DMS114 treated with DMSO at 0.1 percent for 48 hours (cell line): Measurements from ENCODE around the gene ZDHHC19.
"Not testable (repeated sequence)": the region's sequence is repeated elsewhere in the genome, so short reads cannot be mapped to it uniquely, and the experiment has no call there.

Experiments used
- DNase-seq: peaks from one replicate; lab custom pipeline; 2025; ENCODE audit not compliant: unreplicated experiment; lab: John Stamatoyannopoulos, UW

Gene ZDHHC19

DNA sequence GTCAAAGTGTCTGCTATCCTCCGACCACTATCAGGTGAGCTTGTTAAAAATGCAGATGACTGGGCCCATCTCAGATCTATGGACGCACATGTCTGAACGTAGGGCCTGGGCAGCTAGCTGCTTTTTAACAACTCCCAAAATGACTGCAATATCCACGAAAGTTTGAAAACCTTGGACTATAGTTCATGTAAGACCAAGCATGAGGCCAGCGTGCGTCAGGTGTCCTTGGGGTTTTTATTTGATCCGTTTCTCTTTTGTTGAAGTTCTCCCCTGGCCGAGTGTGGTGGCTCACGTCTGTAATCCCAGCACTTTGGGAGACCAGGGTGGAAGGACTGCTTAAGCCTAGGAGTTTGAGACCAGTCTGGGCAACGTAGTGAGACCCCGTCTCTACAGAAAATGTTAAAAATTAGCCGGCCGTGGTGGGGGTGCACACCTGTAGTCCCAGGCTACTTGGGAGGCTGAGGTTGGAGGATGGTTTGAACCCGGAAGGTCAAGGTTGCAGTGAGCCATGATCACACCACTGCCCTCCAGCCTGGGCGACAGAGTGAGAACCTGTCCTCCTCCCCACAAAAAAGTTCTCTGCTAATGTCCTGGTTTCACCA is 14.7 kb upstream of the ZDHHC19 start:
- DNase-seq, result no peak

DNA sequence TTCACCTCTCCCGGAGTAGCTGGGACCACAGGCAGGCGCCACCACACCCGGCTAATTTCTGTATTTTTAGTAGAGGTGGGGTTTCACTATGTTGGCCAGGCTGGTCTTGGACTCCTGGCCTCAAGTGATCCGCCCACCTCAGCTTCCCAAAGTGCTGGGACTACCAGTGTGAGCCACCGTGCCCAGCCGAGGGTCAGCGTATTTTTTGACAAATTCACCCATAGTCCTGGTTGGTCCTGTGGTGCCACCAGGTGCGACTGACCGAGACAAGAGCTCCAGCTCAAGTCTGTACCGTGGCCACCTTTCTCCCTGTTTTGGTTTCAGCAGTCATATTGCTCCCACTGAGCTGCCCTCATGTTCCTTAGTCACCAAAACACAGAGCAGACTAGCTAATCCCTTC is 13.9 kb upstream of the ZDHHC19 start:
- no peak for DNase-seq

DNA sequence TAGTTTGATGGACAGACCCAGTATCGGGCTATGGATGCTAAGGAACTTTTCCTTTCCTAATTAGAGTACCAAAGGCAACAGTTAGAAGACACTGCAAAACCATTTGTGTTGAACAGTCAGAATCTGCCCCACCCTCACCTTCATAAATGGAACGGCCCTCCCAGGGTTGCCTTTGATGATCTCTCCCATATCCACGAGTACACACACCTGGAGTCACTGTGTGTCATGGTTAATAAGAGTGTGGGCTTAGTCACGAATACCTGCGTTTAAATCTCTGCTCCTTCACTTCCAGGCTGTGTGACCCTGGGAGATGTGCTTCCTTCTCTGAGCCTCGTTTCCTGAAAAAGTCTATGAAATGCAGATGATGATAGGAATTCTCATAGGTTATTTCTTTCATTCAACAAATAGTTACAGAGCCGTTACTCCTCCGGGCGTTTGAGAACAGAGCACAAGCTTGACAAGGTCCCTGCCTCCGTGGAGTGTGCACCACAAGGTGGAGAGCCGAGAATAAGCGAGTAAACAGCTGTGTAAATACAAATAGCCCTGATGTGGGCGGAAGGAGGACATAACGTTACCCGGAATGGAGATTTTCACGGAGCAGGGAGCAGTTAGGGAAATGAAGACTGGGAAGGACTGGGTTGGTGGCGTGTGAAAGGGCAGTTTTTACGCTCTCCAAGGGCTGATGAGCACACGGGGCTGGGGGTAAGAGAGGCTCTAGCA is 11.8 kb upstream of the ZDHHC19 start:
- no peak for DNase-seq

DNA sequence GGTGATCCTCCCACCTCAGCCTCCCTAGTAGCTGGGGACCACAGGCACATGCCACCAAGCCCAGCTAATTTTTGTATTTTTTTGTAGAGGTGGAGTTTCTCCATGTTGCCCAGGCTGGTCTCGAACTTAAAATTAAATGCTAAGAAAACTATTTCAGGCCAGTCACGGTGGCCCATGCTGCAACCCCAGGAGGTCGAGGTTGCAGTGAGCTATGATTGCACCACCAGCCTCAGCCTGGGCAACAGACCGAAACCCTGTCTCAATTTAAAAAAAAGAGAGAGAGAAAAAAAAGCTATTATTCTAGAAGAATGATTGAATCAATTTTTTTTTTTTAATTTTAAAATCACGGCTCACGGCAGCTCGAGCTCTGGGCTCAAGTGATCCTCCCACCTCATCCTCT is 9.8 kb upstream of the ZDHHC19 start:
- DNase-seq, result no peak

DNA sequence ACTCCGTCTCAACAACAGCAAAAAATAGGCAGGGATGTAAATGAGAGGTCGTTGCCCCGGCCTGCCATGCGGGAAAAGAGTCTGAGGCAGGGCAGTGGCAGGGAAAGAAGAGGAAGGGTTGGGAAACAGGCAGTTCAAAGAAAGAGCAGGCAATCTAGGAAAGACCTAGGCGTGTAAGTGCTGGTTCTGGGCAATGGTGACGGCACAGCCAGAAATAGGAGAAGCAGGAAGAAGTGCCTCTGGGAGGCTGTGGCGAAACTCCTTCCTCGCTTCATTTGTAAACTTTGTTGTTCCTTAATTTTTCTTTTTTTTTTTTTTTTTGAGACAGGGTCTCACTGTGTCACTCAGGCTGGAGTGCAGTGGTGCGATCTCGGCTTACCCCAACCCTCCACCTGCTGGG is 9.4 kb upstream of the ZDHHC19 start:
- no peak for DNase-seq

DNA sequence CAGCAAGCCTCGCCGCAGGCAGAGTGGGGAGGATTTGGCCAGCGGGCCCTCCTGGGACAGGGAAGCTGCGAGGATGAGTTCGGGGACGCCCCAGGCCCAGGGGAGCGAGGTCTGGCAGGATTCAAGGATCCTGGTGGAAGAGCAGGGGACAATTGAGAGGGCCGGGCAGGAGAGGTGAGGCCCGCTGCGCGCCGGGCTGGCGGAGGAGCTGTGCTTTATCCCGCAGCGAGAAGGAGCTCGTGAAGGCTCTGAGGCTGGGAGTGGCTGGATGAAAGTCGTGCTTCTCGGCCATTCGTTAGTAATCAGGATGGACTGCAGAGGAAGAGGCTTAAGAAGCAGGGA is 8.7 kb upstream of the ZDHHC19 start:
- no peak for DNase-seq

DNA sequence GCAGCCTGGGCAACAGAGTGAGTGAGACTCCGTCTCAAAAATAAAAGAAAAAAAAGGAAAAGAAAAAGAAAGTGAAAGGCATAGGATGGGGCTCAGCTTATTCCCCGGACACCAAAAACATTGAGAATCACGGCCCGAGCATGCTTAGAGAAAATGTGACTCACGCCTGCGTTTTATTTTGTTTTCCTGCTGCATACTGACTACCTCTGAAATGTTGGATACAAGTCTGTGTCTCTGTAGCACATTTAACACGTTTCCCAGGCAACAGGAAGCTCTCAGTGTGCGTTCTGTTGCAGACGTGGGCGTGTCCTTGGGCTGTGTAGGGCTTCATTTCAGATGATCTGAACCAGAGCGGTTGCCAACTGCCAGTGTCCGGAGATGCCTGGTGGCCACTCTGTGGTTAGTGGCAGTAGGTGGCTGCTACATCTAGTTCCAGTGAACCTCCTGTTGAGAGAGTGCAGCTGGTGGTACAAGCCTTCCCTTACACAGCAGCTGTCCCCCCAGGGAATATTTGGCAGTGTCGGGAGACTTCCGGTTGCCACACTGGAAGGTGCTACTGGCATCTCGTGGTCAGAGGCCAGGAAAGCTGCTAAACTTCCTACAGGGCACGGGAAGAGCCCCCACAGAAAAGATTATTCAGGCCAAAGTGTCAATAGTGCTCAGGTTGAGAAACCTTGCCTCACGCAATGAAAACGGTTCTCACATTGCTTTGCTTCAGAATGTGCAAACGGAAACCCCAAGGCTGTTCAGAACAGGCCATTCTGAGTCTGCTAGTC is 8.2 kb upstream of the ZDHHC19 start:
- no peak for DNase-seq

DNA sequence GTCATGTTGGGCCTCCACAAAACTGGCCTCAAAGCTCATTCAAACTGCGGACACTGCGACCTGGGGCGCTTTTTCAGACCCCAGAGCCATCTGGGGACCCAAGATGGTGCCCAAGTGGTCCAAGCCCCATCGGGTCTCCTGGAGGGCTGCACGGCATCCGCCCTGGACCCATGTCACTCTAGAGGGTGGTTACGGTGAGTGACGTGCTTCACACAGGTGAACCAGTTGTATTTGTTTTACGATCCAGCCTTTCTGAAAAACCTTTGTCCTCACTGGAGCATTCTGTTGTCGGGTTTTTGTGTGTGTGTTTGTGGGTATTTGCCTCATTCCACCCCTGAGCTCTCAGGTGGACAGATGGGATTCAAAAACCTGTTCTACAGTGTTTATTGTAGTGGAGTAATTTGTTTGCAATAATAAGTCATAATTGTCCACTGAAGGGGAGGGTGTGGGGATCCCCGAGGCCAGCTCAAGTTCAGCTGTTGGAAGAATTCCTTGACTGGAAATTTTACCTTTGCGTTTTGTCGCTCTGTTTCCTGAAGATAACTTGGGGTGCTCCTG is 7.0 kb upstream of the ZDHHC19 start:
- DNase-seq, result no peak

DNA sequence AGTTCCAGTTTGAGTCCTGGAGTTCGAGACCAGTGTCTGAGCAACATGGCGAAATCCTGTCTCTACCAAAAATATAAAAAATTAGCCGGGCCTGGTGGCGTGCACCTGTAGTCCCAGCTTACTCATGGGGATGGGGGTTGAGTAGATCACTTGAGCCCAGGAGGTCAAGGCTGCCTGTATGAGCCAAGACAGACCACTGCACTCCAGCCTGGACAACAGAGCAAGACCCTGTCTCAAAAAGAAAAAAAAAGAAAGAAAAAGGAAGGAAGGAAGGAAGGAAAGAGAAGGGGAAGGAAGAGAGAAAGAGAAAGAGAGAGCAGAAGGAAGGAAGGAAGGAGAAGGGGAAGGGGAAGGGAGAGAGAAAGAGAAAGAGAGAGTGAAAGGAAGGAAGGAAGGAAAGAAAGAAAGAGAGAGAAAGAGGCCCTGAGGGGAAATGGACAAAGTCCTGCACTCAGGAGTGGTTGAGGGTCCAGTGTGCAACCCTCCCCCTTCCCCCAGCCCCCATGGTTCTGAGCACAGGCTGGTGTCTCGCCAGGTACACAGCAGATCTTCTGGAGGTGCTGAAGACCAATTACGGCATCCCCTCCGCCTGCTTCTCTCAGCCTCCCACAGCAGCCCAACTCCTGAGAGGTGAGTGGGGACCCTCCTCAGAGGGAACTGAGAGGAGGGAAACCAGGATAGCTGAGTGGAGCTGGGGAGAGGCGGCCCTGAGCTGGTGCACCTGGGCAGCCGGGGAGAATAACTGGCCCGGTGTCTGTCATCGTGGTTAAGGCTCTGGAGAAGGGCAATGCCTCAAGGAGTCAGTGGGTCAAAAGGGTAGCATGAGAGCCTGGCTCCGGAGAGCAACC is 6.3 kb upstream of the ZDHHC19 start:
- no peak for DNase-seq

DNA sequence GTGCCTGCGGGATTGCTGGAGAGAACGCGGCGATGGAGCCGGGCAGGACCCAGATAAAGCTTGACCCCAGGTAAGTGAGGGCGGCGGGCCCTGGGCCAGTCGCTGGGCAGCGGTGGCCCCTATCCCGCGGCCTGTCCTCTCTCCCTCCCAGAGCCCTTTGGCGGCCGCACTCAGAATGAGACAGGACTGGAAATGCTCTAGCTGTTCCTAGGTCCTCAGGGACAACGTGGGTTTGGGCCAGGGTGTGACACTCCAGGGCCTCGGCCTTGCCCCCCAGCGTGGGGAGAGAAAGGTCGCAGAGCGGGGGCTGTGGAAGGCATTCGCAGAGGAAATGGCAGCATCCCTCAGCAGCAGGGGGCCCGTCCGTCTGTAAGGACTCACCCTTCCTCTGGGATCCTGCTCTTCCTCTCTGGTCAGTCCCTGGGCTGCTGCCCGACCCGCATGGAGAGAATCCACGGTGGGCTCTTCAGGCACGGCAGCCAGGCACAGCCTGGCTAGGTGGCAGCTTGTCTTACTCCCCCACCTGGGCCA is 5.5 kb upstream of the ZDHHC19 start:
- DNase-seq, result no peak

DNA sequence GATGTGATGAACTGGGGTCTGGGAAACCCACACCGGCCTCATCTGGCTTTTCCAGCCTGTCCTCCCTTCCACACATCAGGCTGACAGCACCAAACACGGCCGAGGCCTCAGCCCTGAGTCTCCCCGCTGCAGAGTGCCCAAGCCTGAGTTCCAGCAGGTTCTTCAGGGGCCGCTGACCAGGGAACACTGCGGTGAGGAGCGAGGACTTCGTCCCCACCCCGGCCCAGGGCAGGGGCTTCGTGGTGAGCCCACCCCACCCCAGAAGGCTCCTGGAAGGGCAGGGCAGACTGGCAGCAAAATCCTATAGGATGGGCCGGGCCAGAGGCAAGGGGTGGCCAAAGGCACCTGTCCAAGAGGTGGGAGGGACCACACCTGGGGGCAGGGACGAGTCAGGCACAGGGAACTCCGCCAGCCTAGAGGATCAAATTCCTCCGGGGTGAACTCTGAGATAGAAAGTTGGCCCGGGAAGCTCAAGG is 4.9 kb upstream of the ZDHHC19 start, which contains the start of gene SLC51A:
Gene SLC51A (plus strand): TSS at position 446 of the 476 bp plus-strand sequence. CDS start 179 bp downstream, outside the sequence.
- DNase-seq, result no peak

DNA sequence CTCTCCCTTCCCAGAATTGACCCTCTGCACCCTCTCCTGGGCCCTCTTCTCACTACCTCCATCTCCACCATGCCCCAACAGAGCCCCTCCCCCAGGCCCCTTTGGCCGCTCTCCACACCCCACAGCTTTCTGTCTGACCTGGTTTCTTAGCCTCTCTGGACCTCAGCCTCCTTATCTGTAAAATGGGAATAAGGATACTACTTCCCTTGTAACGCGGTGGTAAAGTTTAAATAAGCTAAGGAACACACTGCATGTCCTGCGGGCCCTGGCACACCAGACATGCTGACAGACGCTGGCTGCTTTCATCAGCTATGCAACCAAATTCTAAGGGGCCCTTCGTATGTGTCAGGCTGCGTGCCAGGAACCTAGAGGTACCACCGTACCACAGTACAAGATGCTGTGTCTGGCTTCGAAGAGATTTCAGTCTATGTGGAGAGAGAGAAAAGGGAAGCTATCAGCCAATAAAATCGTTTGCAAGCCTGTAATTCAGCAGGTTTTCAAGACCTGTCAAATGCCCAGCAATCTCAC is 4.4 kb upstream of the ZDHHC19 start:
- no peak for DNase-seq

DNA sequence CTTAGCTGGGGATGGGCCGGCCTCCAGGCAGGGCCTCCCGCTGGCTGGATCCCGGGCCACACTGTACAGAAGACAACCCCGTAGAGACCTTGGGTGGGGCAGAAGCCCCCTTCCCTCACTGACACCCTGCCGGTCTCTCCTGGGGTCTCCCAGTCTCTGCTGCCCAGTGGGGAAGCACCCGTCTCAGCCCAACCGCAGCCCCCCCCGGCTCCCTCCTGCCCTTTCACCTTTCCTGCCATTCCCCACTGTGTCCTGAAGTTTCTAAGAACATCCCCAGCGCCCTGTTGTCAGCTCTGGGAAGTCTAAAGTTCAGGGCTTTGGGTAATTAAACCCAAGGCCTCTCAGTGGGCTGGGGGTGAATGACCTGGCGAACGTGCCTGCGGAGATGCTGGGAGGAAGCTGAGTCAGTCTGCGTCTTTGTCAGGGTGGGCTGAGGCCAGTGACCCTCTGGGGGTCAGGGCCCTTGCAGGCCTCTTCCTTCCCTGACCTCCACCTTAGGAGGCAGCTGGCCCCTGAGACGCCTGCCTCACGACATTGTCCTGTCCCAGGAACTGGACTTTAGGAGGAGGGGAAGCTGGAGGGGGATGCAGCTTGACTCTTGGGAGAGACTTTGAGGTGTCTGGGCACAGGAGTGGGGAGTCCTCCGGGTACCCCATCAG is 3.7 kb upstream of the ZDHHC19 start:
- no peak for DNase-seq

DNA sequence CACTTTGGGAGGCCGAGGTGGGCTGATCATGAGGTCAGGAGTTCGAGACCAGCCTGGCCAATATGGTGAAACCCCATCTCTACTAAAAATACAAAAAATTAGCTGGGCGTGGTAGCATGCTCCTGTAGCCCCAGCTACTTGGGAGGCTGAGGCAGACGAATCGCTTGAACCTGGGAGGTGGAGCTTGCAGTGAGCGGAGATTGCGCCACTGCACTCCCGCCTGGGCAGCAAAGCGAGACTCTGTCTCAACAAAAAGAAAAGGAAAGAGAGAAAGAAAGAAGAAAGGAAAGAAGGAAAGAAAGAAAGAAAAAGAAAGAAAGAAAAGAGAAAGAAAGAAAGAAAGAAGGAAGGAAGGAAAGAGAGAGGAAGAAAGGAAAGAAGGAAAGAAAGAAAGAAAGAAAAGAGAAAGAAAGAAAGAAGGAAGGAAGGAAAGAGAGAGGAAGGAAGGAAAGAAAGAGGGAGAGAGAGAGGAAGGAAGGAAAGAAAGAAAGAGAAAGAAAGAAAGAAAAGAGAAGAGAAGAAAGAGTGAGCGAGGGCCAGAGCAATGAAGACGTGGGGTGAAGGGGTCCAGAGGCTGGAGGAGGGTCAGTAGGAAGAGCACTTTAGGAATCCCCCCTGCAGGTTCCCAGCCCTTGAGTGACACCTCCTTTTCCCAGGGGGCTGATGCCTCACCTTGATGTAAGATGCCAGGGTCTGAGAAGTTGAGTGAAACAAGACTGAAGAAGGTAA is 1.1 kb downstream of the ZDHHC19 start:
- not testable (repeated sequence) for DNase-seq

DNA sequence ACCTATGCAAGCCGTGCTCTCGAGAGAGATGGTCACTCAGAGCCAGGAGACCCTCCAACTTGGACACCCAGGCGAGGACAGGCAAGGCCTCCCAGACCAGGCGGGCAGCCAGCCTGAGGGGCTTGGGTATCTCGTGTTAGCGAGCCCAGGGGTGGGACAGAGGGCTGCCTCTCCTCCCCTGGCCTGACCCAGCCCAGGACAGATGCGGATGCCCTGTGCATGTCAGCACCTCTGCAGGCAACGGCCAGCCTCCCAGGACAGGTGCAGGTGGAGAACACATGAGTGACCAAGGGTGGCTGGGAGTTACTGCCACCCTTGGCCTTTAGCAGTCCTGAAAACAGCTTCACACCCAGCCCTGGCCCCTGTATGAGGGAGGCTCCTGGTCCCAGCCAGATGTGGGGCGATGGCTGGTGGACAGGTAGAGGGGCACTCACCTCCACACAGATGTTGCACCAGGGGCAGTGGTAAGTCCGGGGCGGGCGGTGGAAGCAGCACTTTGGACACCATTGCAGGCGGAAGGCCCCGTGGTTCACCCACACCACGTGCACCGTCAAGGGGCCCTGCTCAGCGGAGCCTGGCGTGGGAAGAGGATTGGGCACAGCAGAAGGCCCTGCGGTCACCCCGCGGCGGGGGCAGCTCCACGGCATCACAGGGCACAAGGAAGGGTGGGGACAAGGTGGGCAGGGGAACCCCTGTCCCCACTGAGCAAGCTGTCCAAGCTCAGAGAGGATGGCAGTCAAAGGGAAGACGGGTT is 2.1 kb downstream of the ZDHHC19 start:
- DNase-seq, result no peak

DNA sequence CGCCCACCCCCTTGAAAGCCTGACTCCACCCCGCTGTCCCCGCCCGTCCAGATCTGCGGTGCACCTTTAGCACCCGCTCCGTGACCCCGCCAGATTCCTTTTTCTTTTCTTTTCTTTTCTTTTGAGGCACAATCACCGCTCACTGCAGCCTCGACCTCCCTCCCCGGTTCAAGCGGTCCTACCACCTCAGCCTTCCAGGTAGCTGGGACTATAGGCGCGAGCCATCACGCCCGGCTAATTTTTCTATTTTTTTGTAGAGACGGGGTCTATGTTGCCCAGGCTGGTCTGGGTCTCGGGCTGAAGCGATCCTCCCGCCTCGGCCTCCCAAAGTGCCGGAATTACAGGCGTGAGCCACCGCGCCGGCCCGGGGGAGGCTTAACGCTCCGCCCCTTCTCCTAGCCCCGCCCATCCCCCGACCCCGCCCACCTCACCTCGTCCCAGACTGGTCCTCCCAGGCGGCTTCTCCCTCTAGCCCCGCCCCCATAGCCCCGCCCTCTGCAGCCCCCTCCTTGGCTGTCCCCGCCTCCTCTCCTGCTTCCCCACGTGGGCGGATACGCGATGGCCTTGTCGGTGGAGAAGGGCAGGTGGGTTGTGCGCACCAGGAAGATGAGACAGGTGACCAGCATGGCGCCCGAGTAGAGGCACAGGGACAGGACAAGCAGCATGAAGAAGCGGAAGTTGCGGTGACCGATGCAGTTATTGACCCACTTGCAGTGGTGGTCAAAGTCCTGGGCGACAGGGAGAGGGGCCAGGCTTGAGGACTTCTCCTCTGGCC is 3.2 kb downstream of the ZDHHC19 start:
- peak; percentile 18 for DNase-seq

DNA sequence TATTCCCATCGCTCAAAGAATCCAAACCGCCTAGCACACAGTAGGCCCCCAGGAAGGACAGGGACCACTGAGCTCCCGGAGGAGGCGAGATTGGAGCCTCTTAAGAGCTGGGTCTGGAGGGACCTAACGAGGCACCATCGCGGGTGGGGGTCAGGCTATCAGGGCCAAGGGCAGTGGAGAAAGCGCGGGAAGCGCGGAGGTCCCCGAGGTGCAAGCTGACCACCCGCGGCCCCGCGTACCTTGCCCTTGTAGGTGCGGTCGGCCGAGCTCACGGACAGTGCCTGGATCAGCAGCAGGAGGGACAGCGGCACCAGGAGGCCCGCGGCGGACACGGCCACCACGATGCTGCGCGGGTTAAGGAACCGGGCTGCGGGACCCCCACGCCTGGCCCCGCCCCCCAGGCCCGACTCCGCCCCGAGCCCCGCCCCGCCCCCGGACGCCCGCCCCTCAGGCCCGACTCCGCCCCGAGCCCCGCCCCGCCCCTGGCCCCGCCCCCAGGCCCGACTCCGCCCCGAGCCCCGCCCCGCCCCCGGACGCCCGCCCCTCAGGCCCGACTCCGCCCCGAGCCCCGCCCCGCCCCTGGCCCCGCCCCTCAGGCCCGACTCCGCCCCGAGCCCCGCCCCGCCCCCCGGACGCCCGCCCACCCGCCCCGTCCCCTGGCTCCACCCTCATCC is 3.9 kb downstream of the ZDHHC19 start:
- DNase-seq, result no peak
